Posterior cingulate gyrus (tissue), 11 donors: ENCODE results near the gene HCN4.
"Not testable (repeated sequence)": the region's sequence is repeated elsewhere in the genome, so short reads cannot be mapped to it uniquely, and the experiment has no call there.

Experiments used
- DNase-seq, 10 donors: peaks; one replicate each; pipeline versions ENCODE4 v3.0.0 to v3.0.0-alpha.2; 2020 to 2021; ENCODE audit warnings: mixed read lengths in 3 of 10
- intact Hi-C: fragments of 100-400 bp; cut with DNase I; formaldehyde crosslinking; loops from one replicate; pipeline ENCODE4 v1.15.1; 2023

The HCN4 gene

DNA sequence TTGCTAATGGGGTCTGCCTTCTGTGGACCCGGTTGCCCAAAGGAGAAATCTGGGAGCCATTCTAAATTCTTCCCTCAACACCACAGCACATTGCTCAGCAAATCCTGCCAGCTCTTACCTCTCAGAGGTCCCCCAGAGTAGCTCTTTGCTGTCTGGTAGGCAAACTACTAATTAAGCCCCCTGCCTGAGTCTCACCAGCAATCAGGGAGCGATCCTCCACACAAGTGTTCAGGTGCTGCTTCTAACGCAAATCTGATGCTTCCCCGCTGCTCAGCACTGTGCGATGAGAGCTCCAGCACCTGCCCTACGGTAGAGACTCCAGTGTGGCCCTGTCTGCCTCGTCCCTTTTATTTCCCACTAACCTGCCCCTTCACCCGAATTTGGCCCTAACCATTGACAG lies 60.5 kb downstream of the HCN4 start:
- DNase-seq: peak in 1 of 10 donors; percentile 13
- intact Hi-C loops: no loop called here

- intact Hi-C loops: loop anchor here (2.0 kb wide), 3 partner anchors 257 to 395 kb away; no protein-coding TSS in a partner anchor
- peak in 5 of 10 donors; percentile 34 to 89 (median 51) for DNase-seq
Observed at GRCh38 chr15:73305331-73306211, 63.2 kb downstream of the HCN4 start.

GRCh38 chr15:73303636-73304035 lies 65.1 kb downstream of the HCN4 start:
- DNase-seq: no peak
- intact Hi-C loops: loop anchor here (2.0 kb wide), 1 partner anchor 397 kb away; no protein-coding TSS in a partner anchor

DNA sequence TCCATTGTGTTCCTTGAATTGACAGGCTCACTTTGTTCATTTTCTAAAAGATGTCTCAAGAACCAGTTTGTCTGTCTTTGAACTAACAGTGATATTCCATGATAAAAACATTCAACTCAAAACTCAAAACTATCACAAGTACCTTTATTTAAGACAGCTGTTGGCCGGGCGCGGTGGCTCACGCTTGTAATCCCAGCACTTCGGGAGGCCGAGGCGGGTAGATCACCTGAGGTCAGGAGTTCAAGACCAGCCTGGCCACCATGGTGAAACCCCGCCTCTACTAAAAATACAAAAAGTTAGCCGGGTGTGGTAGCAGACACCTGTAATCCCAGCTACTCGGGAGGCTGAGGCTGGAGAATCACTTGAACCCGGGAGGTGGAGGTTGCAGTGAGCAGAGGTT lies 68.5 kb downstream of the HCN4 start:
- DNase-seq: peak in 1 of 10 donors; percentile 58
- intact Hi-C loops: not testable (repeated sequence)

DNA sequence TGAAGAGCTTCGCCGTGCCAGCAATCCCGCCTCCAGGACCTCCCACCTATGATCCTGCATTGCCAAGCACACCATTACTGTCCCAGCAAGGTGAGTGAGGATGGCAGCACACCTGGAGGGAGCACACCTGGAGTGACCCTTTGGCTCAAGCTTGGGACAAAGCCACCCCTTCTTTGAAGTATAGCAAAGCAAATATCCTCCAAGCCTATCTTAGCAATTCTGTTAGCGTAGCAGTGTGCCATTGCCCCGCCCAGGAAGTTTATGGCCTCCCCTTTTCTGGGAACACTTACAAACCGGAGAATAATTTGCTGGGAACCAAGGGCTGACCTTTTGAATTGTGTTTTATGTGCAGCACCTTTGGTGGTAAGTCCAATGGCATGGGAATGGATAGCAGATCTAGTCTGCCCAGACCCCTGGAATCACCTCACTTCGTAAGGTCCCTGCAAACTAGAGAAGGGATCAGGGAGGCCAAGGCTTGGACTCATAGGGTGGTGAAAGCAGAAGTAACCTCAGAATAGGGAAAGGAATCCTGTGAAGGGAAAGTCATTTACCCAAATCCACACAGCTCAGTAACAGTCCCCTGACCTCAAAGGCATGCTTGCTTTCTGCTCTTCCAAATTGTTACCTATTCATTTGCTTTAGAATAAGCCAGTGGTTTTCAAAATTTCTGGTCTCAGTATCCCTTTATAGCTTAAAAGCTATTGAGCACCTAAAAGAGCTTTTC lies 70.1 kb downstream of the HCN4 start:
- peak in 1 of 10 donors; percentile 24 for DNase-seq
- intact Hi-C loops: no loop called here

- DNase-seq: no peak
- intact Hi-C loops: no loop called here
Observed at GRCh38 chr15:73296609-73297353, 72.0 kb downstream of the HCN4 start.

GRCh38 chr15:73295630-73296286 lies 73.0 kb downstream of the HCN4 start:
- intact Hi-C loops: no loop called here
- no peak for DNase-seq

- DNase-seq: no peak
- intact Hi-C loops: no loop called here
Observed at GRCh38 chr15:73293773-73294172, 75.0 kb downstream of the HCN4 start.

DNA sequence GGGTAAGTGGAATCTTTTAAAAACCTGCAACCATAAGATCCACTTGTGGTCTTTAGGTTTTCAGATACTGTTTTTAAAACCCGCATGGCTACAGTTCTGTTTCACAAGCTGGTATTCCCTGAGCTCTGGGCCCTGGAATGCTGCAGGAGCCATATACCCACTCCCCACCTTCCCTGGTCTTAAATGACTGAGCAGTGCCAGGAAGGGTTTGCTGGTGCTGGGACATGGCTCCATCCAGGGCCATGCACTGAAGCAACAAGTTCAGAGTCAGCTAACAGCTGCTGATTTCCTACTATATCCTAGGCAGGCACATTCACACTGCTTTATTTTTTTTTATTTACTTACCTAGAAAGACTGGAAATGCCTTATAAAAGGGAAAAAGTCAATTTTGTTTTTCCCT lies 77.3 kb downstream of the HCN4 start:
- DNase-seq: no peak

DNA sequence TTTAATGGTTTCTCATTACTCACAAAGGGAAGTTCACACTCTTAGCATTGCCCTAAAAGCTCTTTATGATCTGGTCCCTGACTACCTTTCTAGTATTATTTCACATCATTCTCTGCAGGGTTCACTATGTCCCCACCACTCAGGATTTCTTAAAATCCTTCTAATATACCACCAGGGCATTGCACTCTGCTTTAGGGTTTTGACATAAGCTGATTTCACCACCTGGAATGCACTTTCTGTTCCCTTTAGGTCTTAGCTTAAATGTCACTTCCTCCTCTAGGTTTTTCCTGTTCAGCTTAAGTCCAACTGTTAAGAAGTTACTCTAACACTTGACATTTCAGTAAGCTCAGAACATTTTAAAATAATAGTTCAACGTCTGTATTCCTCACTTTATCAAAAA lies 81.7 kb downstream of the HCN4 start:
- intact Hi-C loops: no loop called here
- DNase-seq: no peak

More for the DNA sequence above, 77.3 kb downstream of the HCN4 start:
- intact Hi-C loops: no loop called here

GRCh38 chr15:73286311-73286710 lies 82.4 kb downstream of the HCN4 start:
- DNase-seq: no peak
- intact Hi-C loops: no loop called here

GRCh38 chr15:73284090-73284716 lies 84.6 kb downstream of the HCN4 start:
- no peak for DNase-seq
- intact Hi-C loops: no loop called here

- intact Hi-C loops: no loop called here
- no peak for DNase-seq
Observed at GRCh38 chr15:73283366-73283962, 85.3 kb downstream of the HCN4 start.

DNA sequence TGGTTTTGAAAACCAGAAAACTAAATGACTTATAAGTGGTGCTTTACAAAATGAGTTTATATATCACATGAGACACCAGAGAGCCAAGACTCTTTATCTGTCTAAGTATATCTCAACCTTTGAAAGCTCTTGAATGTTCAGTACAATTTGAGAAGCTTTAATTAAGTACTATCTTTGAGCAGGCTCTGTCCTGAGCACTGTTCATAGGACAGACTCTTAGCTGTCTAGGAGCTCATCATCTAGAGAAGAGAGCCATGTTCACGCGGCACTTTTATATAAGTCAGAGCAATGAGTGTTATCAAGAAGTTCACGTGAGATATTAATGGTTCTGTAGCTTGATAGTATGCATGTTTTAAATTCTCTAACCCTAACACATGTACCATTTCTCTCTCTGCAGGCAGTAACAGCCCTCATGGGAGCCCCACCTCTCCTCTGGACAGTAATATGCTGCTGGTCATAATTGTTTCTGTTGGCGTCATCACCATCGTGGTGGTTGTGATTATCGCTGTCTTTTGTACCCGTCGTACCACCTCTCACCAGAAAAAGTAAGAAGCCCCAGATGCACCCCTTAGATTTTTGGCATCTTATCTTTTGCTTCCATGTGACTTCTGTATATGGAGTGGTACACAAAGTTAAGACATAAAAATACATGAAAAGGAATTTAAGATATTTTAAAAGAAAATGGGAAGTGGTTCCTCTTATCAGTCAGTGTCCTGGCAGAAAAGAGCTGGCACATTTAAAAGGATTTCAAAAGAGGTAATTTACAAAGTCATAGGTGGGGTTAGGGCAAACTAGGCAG lies 86.0 kb downstream of the HCN4 start:
- DNase-seq: no peak
- intact Hi-C loops: no loop called here

GRCh38 chr15:73275862-73276261 lies 92.9 kb downstream of the HCN4 start:
- DNase-seq: no peak
- intact Hi-C loops: no loop called here

DNA sequence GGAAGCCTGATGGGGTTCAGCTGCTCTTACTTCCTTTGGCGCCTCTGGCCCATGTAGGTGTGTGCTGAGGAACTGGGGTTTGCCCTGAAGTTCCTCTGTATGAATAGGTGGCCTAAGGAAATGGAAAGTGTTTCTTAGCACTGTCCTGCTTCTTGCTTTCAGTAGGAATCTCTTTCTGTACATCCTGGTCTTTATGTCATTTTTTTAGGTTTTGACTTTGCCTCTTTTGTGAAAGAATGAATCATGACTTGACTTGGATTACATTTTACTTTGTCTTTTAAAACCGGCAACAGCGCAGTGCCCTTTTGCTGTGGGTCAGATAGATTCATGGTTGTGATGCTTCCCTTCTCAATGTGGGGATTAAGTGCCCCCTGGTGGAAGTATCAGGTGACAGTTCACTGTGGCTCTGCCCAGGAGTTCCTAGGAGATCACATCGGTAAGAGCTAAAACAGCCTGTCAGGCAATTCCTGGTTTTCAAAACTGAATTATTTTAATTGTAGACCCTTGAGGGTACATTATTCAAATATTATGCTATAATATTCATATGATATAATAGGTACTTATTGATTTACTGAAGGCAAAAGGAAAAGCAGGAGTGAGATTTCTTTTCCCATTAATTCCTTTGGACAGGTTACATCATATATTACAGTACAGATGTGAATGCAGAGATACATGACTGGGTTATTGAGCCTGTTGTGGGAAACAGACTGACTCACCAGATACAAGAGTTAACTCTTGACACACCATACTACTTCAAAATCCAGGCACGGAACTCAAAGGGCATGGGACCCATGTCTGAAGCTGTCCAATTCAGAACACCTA lies 95.4 kb downstream of the HCN4 start:
- intact Hi-C loops: loop anchor here (2.0 kb wide), 1 partner anchor 477 kb away; no protein-coding TSS in a partner anchor
- DNase-seq: peak in 6 of 10 donors; percentile 33 to 84 (median 58)

- DNase-seq: no peak
- intact Hi-C loops: no loop called here
Observed at GRCh38 chr15:73270366-73271097, 98.2 kb downstream of the HCN4 start.
